Keratinocyte (primary cell): ENCODE data around the gene DISP2. TPM values are rescaled to one million over a fixed set of nuclear protein-coding genes. Genes with fewer than 3 reads are reported as not detected.

Experiments used
- DNase-seq: peaks from one replicate; pipeline ENCODE4 v3.0.0-alpha.2; 2011; ENCODE audit warnings: low read depth, missing footprints, low spot score
- FAIRE-seq: peaks from 2 replicates; lab custom pipeline; 2011; peaks lifted over from hg19 to GRCh38; lab: Jason Lieb, UNC
- H2AFZ ChIP-seq: 2 replicates; pipeline ENCODE4 v1.6.0; 2012; ENCODE audit warnings: low read length, control low read depth, inconsistent platforms; ENCODE audit not compliant: control insufficient read depth
- H3K27ac ChIP-seq: 2 replicates; pipeline ENCODE4 v1.5.1; 2011; ENCODE audit warnings: low read length; ENCODE audit not compliant: control insufficient read depth, insufficient read depth
- H3K27me3 ChIP-seq: 3 replicates; pipeline ENCODE4 v1.6.0; 2011; ENCODE audit warnings: low read length; ENCODE audit not compliant: control insufficient read depth, insufficient read depth; ENCODE audit errors: extremely low read depth
- H3K36me3 ChIP-seq, 2 experiments: 2 replicates in 1 of 2; 3 replicates in 1 of 2; pipeline ENCODE4 v1.5.1; 2011; ENCODE audit warnings: low read length in 2 of 2, mild to moderate bottlenecking in 1 of 2; ENCODE audit not compliant: control insufficient read depth in 2 of 2, insufficient read depth in 2 of 2; ENCODE audit errors: extremely low read depth in 1 of 2
- H3K4me1 ChIP-seq: 3 replicates; pipeline ENCODE4 v1.5.1; 2011; ENCODE audit warnings: low read length; ENCODE audit not compliant: control insufficient read depth, insufficient read depth; ENCODE audit errors: extremely low read depth
- H3K4me2 ChIP-seq: 3 replicates; pipeline ENCODE4 v1.6.0; 2011; ENCODE audit warnings: low read depth, low read length; ENCODE audit not compliant: control insufficient read depth, insufficient read depth; ENCODE audit errors: extremely low read depth
- H3K4me3 ChIP-seq, 3 experiments: fragments of 200-600 bp in 1 of 3; sonication (generic) in 1 of 3; 2 replicates in 2 of 3; 3 replicates in 1 of 3; pipeline ENCODE4 v1.5.1; 2011 to 2016; ENCODE audit warnings: low read length in 3 of 3, mild to moderate bottlenecking in 3 of 3, control low read depth in 2 of 3, inconsistent platforms in 1 of 3, low read depth in 1 of 3, mixed read lengths in 1 of 3, mixed run types in 1 of 3, moderate library complexity in 1 of 3; ENCODE audit not compliant: control insufficient read depth in 2 of 3, insufficient read depth in 2 of 3; ENCODE audit errors: extremely low read depth in 1 of 3
- H3K79me2 ChIP-seq: 2 replicates; pipeline ENCODE4 v1.6.0; 2012; ENCODE audit warnings: low read length; ENCODE audit not compliant: control insufficient read depth, insufficient read depth
- H3K9ac ChIP-seq: 3 replicates; pipeline ENCODE4 v1.6.0; 2011; ENCODE audit warnings: low read length; ENCODE audit not compliant: control insufficient read depth, insufficient read depth; ENCODE audit errors: extremely low read depth
- H3K9me1 ChIP-seq: 3 replicates; pipeline ENCODE4 v1.6.0; 2011; ENCODE audit warnings: low read length; ENCODE audit not compliant: control insufficient read depth, insufficient read depth; ENCODE audit errors: extremely low read depth
- H3K9me3 ChIP-seq: 2 replicates; pipeline ENCODE4 v1.5.1; 2012; ENCODE audit warnings: low read depth, low read length; ENCODE audit not compliant: control insufficient read depth
- H4K20me1 ChIP-seq: 3 replicates; pipeline ENCODE4 v1.6.0; 2011; ENCODE audit warnings: low read length; ENCODE audit not compliant: control insufficient read depth, insufficient read depth; ENCODE audit errors: extremely low read depth
- EZH2 ChIP-seq: IDR thresholded peaks from one replicate; pipeline ENCODE4 v1.6.1; 2012; ENCODE audit warnings: inconsistent platforms, mild to moderate bottlenecking, low read length, moderate library complexity
- dilution Hi-C: fragments of 300-500 bp; cut with MboI; formaldehyde crosslinking; loops from one replicate; pipeline ENCODE4 v1.7.0; 2020; ENCODE audit warnings: low sequenced_read_pairs; ENCODE audit not compliant: extremely low pct_ligation_motif_present
- polyA plus RNA-seq, 5 experiments: library from polyadenylated mRNA; depleted of rRNA in 3 of 5; stranded (reverse) in 3 of 5; stranded (forward) in 1 of 5; unstranded in 1 of 5; fragments of >200 nt; gene quantifications; 1 replicate in 1 of 5; 2 replicates in 3 of 5; 3 replicates in 1 of 5; pipeline versions ENCODE4 v1.2.1 to v1.2.3, GENCODE V29; 2011 to 2012; ENCODE audit warnings: missing spikeins in 2 of 5, low read depth in 1 of 5, low replicate concordance in 1 of 5
- TF ChIP-seq, protein P1 (sequence below), 3 experiments: IDR thresholded peaks in 1 of 3; conservative IDR thresholded peaks in 1 of 3; optimal IDR thresholded peaks in 1 of 3; 2 replicates in 2 of 3; 3 replicates in 1 of 3; pipeline versions ENCODE3 to v1.5.1; 2011; ENCODE audit warnings: low read length in 3 of 3, mild to moderate bottlenecking in 3 of 3, moderate library complexity in 2 of 3, control low read depth in 1 of 3, inconsistent platforms in 1 of 3; ENCODE audit not compliant: insufficient read depth in 2 of 3; ENCODE audit errors: extremely low read depth in 1 of 3

The DISP2 gene
- polyA plus RNA-seq, 1 donor (not counting 4 experiments of a cell fraction or from before 2014, with no cell fraction given): 0.12 TPM

DNA sequence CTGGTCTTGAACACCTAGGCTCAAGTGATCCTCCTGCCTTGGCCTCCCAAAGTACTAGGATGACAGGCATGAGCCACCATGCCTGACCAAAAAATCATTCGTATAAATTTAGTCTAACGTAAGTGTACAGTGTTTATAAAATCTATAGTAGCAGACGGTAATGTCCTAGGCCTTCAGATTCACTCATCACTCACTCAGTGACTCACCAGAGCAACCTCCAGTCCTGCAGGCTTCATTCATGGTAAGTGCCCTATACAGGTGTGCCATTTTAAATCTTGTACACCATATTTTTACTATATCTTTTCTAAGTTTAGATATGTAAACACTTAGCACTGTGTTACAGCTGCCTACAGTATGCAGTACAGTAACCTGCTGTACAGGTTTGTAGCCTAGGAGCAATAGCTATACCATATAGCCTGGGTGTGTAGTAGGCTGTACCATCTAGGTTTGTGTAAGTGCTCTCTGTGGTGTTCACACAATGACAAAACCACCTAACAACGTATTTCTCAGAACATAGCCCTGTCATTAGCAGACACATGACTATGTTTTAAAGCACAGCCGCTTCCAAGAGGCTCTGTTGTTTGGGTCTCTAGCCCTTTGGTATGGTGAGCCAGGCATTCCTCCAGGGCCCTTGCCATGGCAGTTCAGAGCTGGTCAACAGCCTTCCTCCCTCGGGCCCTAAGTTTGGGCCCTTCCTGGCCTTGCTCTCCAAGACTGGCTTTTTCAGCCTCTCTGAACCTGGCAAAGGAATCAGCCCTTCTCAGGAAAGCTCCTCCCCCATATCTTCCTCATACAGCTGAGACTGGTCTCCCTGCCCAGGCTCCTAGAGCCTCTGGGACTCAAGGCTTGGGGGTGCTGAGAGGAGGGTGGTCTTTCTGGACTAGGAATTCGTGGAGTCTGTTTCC is 15.4 kb upstream of the DISP2 start:
- H2AFZ ChIP-seq: no peak overlapping the region
- H3K4me1 ChIP-seq: peaks cover 65% of the 10 kb centered on the region
- peak; percentile 88 for FAIRE-seq
- DNase-seq: no peak
- H3K27me3 ChIP-seq: no peaks in the 10 kb centered on the region
- H4K20me1 ChIP-seq: no peaks in the 10 kb centered on the region
- peaks cover 4 to 7% of the 10 kb centered on the region in 2 experiments for H3K36me3 ChIP-seq
- peak overlapping the region; percentile 22 for H3K9ac ChIP-seq
- peak overlapping the region; percentile 37 for H3K4me2 ChIP-seq
- dilution Hi-C loops: no loop called here
- no peak overlapping the region for H3K4me3 ChIP-seq
- H3K79me2 ChIP-seq: peaks cover 27% of the 10 kb centered on the region
- peak overlapping the region; percentile 70 for H3K27ac ChIP-seq
- TF ChIP-seq, protein P1, sequence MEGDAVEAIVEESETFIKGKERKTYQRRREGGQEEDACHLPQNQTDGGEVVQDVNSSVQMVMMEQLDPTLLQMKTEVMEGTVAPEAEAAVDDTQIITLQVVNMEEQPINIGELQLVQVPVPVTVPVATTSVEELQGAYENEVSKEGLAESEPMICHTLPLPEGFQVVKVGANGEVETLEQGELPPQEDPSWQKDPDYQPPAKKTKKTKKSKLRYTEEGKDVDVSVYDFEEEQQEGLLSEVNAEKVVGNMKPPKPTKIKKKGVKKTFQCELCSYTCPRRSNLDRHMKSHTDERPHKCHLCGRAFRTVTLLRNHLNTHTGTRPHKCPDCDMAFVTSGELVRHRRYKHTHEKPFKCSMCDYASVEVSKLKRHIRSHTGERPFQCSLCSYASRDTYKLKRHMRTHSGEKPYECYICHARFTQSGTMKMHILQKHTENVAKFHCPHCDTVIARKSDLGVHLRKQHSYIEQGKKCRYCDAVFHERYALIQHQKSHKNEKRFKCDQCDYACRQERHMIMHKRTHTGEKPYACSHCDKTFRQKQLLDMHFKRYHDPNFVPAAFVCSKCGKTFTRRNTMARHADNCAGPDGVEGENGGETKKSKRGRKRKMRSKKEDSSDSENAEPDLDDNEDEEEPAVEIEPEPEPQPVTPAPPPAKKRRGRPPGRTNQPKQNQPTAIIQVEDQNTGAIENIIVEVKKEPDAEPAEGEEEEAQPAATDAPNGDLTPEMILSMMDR (optimal IDR thresholded peaks at IDR 0.05 in 1 of 3, IDR thresholded peaks at IDR 0.05 in 1 of 3, conservative IDR thresholded peaks at IDR 0.05 in 1 of 3; ENCODE audit: extremely low read depth in 1 of 3, insufficient read depth in 2 of 3, low read length in 3 of 3): no peak
- no peak for TF ChIP-seq EZH2
- H3K9me3 ChIP-seq: no peaks in the 10 kb centered on the region
- no peaks in the 10 kb centered on the region for H3K9me1 ChIP-seq

DNA sequence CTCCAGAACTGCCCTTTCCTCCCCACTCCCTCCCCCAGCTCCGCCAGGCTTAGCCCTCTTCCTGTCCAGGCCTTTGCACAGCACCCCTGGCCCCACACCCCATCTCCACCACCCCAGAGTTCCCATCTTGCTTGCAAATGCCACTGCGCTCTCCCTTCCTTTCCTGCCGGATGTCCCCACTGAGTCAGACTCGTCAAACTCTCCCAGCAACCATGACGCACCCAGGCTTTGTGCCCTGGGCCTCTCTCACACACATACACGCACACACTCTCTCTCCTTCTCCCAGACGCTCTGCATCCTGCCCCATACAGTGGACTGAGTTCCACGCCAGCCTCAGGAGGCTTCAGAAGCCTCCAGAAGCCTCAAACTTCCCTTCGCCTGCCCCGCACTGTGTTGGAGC is 14.5 kb upstream of the DISP2 start:
- Histone ChIP-seq H3K36me3 (peaks cover 0 to 1% of the 10 kb centered on the region in 2 experiments), H3K27ac (peak overlapping the region; percentile 70), H3K79me2 (peaks cover 19% of the 10 kb centered on the region), H3K4me1 (peaks cover 56% of the 10 kb centered on the region), H4K20me1 (no peaks in the 10 kb centered on the region), H3K27me3 (no peaks in the 10 kb centered on the region), H3K9me3 (no peaks in the 10 kb centered on the region), H3K4me3 (no peak overlapping the region), H3K9ac (peak overlapping the region; percentile 22), H2AFZ (no peak overlapping the region), H3K4me2 (peak overlapping the region; percentile 10), H3K9me1 (no peaks in the 10 kb centered on the region)
- FAIRE-seq (peak; percentile 79), DNase-seq (no peak)
- dilution Hi-C loops: no loop called here
- TF ChIP-seq, protein P1 (optimal IDR thresholded peaks at IDR 0.05 in 1 of 3, IDR thresholded peaks at IDR 0.05 in 1 of 3, conservative IDR thresholded peaks at IDR 0.05 in 1 of 3; ENCODE audit: extremely low read depth in 1 of 3, insufficient read depth in 2 of 3, low read length in 3 of 3): no peak
- TF ChIP-seq EZH2: no peak
